Mesothelial cell of epicardium (in vitro differentiated cells): Measurements from ENCODE around the gene ARHGEF12. TPM values are rescaled to one million over a fixed set of nuclear protein-coding genes. Genes with fewer than 3 reads are reported as not detected.

Source experiments
- DNase-seq, 2 experiments: peaks; one replicate each; pipeline ENCODE4 v3.0.0; 2021; ENCODE audit warnings: low spot score in 2 of 2; ENCODE audit not compliant: unreplicated experiment in 2 of 2
- H3K27ac Mint-ChIP-seq: 2 replicates; pipeline ENCODE4 v1.8.0; 2021; ENCODE audit warnings: mixed read lengths
- H3K27me3 Mint-ChIP-seq: 2 replicates; pipeline ENCODE4 v1.8.0; 2021; ENCODE audit warnings: low read depth, mixed read lengths
- H3K36me3 Mint-ChIP-seq: 2 replicates; pipeline ENCODE4 v1.8.0; 2021; ENCODE audit warnings: mixed read lengths
- H3K4me1 Mint-ChIP-seq: 2 replicates; pipeline ENCODE4 v1.8.0; 2021; ENCODE audit warnings: mixed read lengths
- H3K4me3 Mint-ChIP-seq: 2 replicates; pipeline ENCODE4 v1.8.0; 2021; ENCODE audit warnings: mild to moderate bottlenecking, moderate library complexity, mixed read lengths
- H3K9me3 Mint-ChIP-seq: 2 replicates; pipeline ENCODE4 v1.8.0; 2021; ENCODE audit warnings: mixed read lengths
- total RNA-seq: library from RNA; stranded (reverse); gene quantifications from 3 replicates; pipeline ENCODE4 v1.2.1, GENCODE V29; 2021
- TF ChIP-seq, protein P1 (sequence below): fragments of 200-600 bp; sonication (generic); IDR thresholded peaks from one replicate; pipeline ENCODE4 v1.5.0; 2021; ENCODE audit warnings: antibody characterized with exemption; ENCODE audit not compliant: unreplicated experiment

Gene ARHGEF12
- total RNA-seq, 1 donor from 2014 or later, result 86.0 TPM

DNA sequence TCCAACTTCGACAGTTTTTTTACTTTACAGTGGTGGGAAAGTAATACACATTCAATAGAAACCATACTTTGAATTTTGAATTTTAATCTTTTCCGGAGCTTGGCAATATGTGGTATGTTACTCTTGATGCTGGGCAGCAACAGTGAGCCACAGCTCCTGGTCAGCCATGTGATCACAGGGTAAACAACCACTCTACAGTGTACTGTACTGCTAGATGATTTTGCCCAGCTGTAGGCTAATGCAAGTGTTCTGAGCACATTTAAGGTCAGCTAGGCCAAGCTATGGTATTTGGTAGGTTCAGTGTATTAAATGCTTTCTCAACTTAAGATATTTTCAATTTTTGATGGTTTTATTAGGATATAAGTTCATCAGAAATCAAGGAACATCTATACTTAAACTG lies 126.6 kb downstream of the ARHGEF12 start:
- H3K36me3 Mint-ChIP-seq, result peaks cover 70% of the 10 kb centered on the region
- TF ChIP-seq, protein P1, sequence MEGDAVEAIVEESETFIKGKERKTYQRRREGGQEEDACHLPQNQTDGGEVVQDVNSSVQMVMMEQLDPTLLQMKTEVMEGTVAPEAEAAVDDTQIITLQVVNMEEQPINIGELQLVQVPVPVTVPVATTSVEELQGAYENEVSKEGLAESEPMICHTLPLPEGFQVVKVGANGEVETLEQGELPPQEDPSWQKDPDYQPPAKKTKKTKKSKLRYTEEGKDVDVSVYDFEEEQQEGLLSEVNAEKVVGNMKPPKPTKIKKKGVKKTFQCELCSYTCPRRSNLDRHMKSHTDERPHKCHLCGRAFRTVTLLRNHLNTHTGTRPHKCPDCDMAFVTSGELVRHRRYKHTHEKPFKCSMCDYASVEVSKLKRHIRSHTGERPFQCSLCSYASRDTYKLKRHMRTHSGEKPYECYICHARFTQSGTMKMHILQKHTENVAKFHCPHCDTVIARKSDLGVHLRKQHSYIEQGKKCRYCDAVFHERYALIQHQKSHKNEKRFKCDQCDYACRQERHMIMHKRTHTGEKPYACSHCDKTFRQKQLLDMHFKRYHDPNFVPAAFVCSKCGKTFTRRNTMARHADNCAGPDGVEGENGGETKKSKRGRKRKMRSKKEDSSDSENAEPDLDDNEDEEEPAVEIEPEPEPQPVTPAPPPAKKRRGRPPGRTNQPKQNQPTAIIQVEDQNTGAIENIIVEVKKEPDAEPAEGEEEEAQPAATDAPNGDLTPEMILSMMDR, result no peak
- no peaks in the 10 kb centered on the region for H3K9me3 Mint-ChIP-seq
- no peaks in the 10 kb centered on the region for H3K27me3 Mint-ChIP-seq
- no peak for DNase-seq
- H3K27ac Mint-ChIP-seq, result no peak overlapping the region
- no peaks in the 10 kb centered on the region for H3K4me1 Mint-ChIP-seq
- no peak overlapping the region for H3K4me3 Mint-ChIP-seq

DNA sequence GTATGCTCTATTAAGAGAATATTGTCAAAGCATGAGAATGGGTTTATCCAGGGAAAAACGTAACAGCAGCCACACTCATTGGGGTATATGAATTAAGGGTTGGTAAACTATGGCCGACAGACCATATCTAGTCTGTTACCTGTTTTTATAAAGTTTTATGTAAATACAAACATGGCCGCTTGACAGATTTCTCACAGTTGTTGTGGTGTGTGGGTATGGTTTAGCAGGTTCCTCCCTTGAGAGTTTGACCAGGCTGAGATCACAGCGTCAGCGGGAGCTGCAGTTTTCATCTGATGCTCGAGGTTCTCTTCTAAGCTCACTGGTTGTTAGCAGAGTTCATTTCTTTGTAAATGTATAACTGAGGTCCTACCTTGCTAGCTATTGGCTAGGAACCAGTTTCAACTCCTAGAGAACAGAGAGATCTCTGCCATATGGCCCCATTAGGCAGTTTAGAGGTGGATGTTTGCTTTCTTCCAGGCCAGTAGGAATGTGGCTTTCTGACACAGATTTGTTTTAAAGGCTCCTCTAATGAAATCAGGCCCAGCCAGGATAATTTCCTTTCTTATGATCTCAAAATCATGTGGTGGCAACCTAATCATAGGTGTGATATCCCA lies 129.8 kb downstream of the ARHGEF12 start:
- TF ChIP-seq, protein P1, result no peak
- no peak overlapping the region for H3K4me3 Mint-ChIP-seq
- H3K27ac Mint-ChIP-seq, result no peak overlapping the region
- no peaks in the 10 kb centered on the region for H3K9me3 Mint-ChIP-seq
- no peak for DNase-seq
- H3K36me3 Mint-ChIP-seq, result peaks cover 69% of the 10 kb centered on the region
- no peaks in the 10 kb centered on the region for H3K27me3 Mint-ChIP-seq
- H3K4me1 Mint-ChIP-seq, result no peaks in the 10 kb centered on the region

DNA sequence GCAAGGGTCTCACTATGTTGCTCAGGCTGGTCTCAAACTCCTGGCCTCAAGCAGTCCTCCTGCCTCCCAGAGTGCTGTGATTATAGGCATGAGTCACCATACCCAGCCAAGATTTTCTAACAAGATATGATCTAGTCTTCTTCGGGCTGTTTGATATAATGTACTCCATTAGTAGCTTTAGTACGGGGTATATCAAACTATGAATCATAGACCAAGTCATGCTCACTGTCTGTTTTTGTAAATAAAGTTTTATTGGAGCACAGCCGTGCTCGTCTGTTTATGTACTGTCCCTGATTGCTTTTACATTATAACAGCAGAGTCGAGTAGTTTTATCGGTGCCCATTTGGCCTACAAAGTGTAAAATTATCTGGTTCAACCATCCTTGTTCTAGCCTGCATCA lies 131.4 kb downstream of the ARHGEF12 start:
- Mint-ChIP-seq H3K36me3 (peaks cover 61% of the 10 kb centered on the region), H3K4me3 (no peak overlapping the region)

DNA sequence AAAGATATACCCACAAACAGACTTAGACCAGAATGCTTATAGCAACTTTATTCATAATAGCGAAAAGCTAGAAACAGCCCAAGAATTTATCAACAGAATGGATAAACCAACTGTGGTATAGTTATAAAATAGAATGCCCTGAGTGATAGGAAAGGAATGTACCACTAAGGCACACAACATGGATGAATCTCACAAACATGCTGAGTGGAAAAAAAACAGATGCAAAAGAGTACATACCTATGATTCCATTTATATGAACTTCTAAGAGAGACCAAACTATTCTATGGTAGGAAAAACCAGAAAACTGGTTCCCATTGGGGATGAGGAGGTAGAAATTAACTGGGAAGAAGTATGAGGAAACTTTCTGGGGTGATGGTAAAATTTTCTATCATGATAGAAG lies 134.9 kb downstream of the ARHGEF12 start:
- no peaks in the 10 kb centered on the region for H3K27me3 Mint-ChIP-seq
- no peak for DNase-seq
- TF ChIP-seq, protein P1, result no peak
- no peak overlapping the region for H3K4me3 Mint-ChIP-seq
- H3K36me3 Mint-ChIP-seq, result peaks cover 55% of the 10 kb centered on the region
- H3K27ac Mint-ChIP-seq, result no peak overlapping the region
- no peaks in the 10 kb centered on the region for H3K9me3 Mint-ChIP-seq
- no peaks in the 10 kb centered on the region for H3K4me1 Mint-ChIP-seq

More for the DNA sequence above, 131.4 kb downstream of the ARHGEF12 start:
- H3K27me3 Mint-ChIP-seq, result no peaks in the 10 kb centered on the region
- no peaks in the 10 kb centered on the region for H3K9me3 Mint-ChIP-seq
- no peak for DNase-seq
- TF ChIP-seq, protein P1, result no peak
- H3K27ac Mint-ChIP-seq, result no peak overlapping the region
- no peaks in the 10 kb centered on the region for H3K4me1 Mint-ChIP-seq

DNA sequence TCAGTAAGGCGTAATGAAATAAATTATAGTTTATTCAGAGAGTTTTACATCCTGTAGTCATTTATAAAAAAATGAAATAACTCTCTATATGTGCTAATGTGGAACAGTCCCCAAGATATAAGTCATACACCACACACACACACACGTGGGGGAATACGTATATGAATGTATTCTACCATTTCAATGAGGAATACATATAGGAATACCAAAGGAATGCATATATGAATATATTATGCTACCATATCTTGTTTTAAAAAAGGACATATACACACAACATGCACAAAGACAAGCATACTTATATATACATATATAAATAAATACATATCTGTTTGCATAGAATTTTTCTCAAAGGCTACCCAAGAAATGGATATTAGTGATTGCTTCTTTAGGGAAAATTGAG lies 135.8 kb downstream of the ARHGEF12 start:
- TF ChIP-seq, protein P1, result no peak
- Mint-ChIP-seq H3K27ac (no peak overlapping the region), H3K4me3 (no peak overlapping the region), H3K4me1 (no peaks in the 10 kb centered on the region), H3K27me3 (no peaks in the 10 kb centered on the region), H3K9me3 (no peaks in the 10 kb centered on the region), H3K36me3 (peaks cover 50% of the 10 kb centered on the region)
- DNase-seq, result no peak

DNA sequence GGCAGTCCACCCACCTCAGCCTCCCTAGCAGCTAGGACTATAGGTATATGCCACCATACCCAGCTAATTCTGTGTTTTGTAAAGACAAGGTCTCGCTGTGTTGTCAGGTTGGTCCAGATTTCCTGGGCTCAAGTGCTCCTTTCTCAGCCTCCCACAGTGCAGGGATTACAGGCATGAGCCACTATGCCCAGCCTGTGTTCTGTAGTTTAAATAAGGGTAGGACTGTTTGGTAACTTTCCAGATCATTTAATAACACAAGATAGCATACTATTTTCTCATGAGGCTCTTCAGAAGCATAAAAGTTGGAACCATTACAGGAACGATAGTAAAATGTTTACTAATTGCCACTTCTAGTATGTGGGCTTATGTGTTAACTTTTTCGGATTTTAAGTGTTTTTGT lies 137.3 kb downstream of the ARHGEF12 start:
- Mint-ChIP-seq H3K9me3 (no peaks in the 10 kb centered on the region), H3K27me3 (no peaks in the 10 kb centered on the region), H3K36me3 (peaks cover 41% of the 10 kb centered on the region), H3K4me3 (no peak overlapping the region), H3K4me1 (no peaks in the 10 kb centered on the region), H3K27ac (no peak overlapping the region)
- no peak for DNase-seq
- TF ChIP-seq, protein P1, result no peak
